GM23338 (cell line): ENCODE data around the gene PROZ. TPM values are rescaled to one million over a fixed set of nuclear protein-coding genes. Genes with fewer than 3 reads are reported as not detected.

Source experiments
- ATAC-seq: fragments of 200-7000 bp; cut with Tn5 transposase; 3 replicates; pipeline ENCODE4 v1.9.1; 2020
- DNase-seq: peaks from one replicate; pipeline ENCODE4 v3.0.0-alpha.2; 2015; ENCODE audit warnings: low spot score
- H2AFZ ChIP-seq: fragments of 200-600 bp; sonication (generic); 2 replicates; pipeline ENCODE4 v1.8.0; 2016; ENCODE audit warnings: antibody characterized with exemption, mild to moderate bottlenecking, moderate library complexity
- H3F3A ChIP-seq: fragments of 200-600 bp; sonication (generic); replicated peaks from 2 replicates; pipeline ENCODE4 v1.8.0; 2017; ENCODE audit warnings: antibody characterized with exemption, mixed run types, low read depth
- H3K27ac ChIP-seq: fragments of 200-600 bp; sonication (generic); 2 replicates; pipeline ENCODE4 v1.6.1; 2016; ENCODE audit warnings: low read depth
- H3K27me3 ChIP-seq: fragments of 200-600 bp; sonication (generic); 2 replicates; pipeline ENCODE4 v1.8.0; 2016; ENCODE audit warnings: mild to moderate bottlenecking, mixed run types, moderate library complexity; ENCODE audit not compliant: insufficient read depth
- H3K36me3 ChIP-seq: fragments of 200-600 bp; sonication (generic); 2 replicates; pipeline ENCODE4 v1.8.0; 2016; ENCODE audit warnings: mild to moderate bottlenecking; ENCODE audit not compliant: insufficient read depth
- H3K4me1 ChIP-seq: fragments of 200-600 bp; sonication (generic); 2 replicates; pipeline ENCODE4 v1.8.0; 2016; ENCODE audit warnings: mild to moderate bottlenecking, moderate library complexity; ENCODE audit not compliant: insufficient read depth
- H3K4me2 ChIP-seq: fragments of 200-600 bp; sonication (generic); 2 replicates; pipeline ENCODE4 v1.7.1; 2017; ENCODE audit warnings: mixed run types
- H3K4me3 ChIP-seq: fragments of 200-600 bp; sonication (generic); 2 replicates; pipeline ENCODE4 v1.6.1; 2016; ENCODE audit warnings: mixed run types
- H3K79me2 ChIP-seq: fragments of 200-600 bp; sonication (generic); replicated peaks from 2 replicates; pipeline ENCODE4 v1.8.0; 2017; ENCODE audit warnings: mild to moderate bottlenecking; ENCODE audit not compliant: insufficient read depth
- H3K9me2 ChIP-seq: fragments of 200-600 bp; sonication (generic); 2 replicates; pipeline ENCODE4 v1.8.0; 2017; ENCODE audit not compliant: insufficient read depth
- H4K20me1 ChIP-seq: fragments of 200-600 bp; sonication (generic); replicated peaks from 2 replicates; pipeline ENCODE4 v1.8.0; 2017; ENCODE audit warnings: mild to moderate bottlenecking; ENCODE audit not compliant: insufficient read depth
- H3K27ac Mint-ChIP-seq: 2 replicates; pipeline ENCODE4 v1.8.0; 2020; ENCODE audit warnings: inconsistent platforms, mild to moderate bottlenecking, moderate library complexity, mixed read lengths
- H3K27me3 Mint-ChIP-seq: 3 replicates; pipeline ENCODE4 v1.8.0; 2022; ENCODE audit warnings: low read depth, mild to moderate bottlenecking, moderate library complexity, mixed read lengths, inconsistent platforms; ENCODE audit not compliant: insufficient read depth, poor library complexity
- H3K36me3 Mint-ChIP-seq: 3 replicates; pipeline ENCODE4 v1.8.0; 2021; ENCODE audit warnings: low read depth, mild to moderate bottlenecking, inconsistent platforms, moderate library complexity, mixed read lengths
- H3K4me1 Mint-ChIP-seq: 3 replicates; pipeline ENCODE4 v1.8.0; 2020; ENCODE audit warnings: mild to moderate bottlenecking, inconsistent platforms, mixed read lengths
- H3K4me3 Mint-ChIP-seq: 3 replicates; pipeline ENCODE4 v1.8.0; 2021; ENCODE audit warnings: moderate library complexity, mild to moderate bottlenecking, inconsistent platforms, mixed read lengths
- H3K9me3 Mint-ChIP-seq: 3 replicates; pipeline ENCODE4 v1.8.0; 2020; ENCODE audit warnings: moderate library complexity, mild to moderate bottlenecking, inconsistent platforms, mixed read lengths
- CREB1 ChIP-seq: fragments of 250-450 bp; sonication (Bioruptor Pico); IDR thresholded peaks from 2 replicates; pipeline ENCODE4 v1.5.0; 2020; ENCODE audit warnings: low read depth, mild to moderate bottlenecking, moderate library complexity
- CTCF ChIP-seq, 2 experiments: fragments of 200-600 bp in 1 of 2; sonication (generic) in 1 of 2; conservative IDR thresholded peaks; 2 replicates each; pipeline versions ENCODE4 v1.5.1 to v1.6.1; 2016 to 2017; ENCODE audit warnings: antibody characterized with exemption in 2 of 2, low read depth in 2 of 2, mild to moderate bottlenecking in 2 of 2, moderate library complexity in 1 of 2
- ETS1 ChIP-seq: IDR thresholded peaks from 2 replicates; pipeline ENCODE4 v1.6.1; 2016; ENCODE audit warnings: antibody characterized with exemption
- EZH2 ChIP-seq: fragments of 200-600 bp; sonication (generic); IDR thresholded peaks from one replicate; pipeline ENCODE4 v1.8.0; 2017; ENCODE audit warnings: antibody characterized with exemption, mild to moderate bottlenecking, low read depth; ENCODE audit not compliant: unreplicated experiment
- EZH2phosphoT487 ChIP-seq: fragments of 200-600 bp; sonication (generic); IDR thresholded peaks from one replicate; pipeline ENCODE4 v1.8.1; 2018; ENCODE audit warnings: antibody characterized with exemption; ENCODE audit not compliant: unreplicated experiment
- JUNB ChIP-seq: IDR thresholded peaks from one replicate; pipeline ENCODE4 v1.6.1; 2016; ENCODE audit warnings: antibody characterized with exemption; ENCODE audit not compliant: unreplicated experiment
- NANOG ChIP-seq: IDR thresholded peaks from 2 replicates; pipeline ENCODE4 v1.6.1; 2016; ENCODE audit warnings: antibody characterized with exemption, borderline replicate concordance
- POLR2AphosphoS5 ChIP-seq: IDR thresholded peaks from 2 replicates; pipeline ENCODE4 v1.6.1; 2016; ENCODE audit warnings: antibody characterized with exemption, low read depth
- REST ChIP-seq: IDR thresholded peaks from one replicate; pipeline ENCODE4 v1.6.1; 2018; ENCODE audit warnings: antibody characterized with exemption; ENCODE audit not compliant: unreplicated experiment
- STAT1 ChIP-seq: IDR thresholded peaks from one replicate; pipeline ENCODE4 v1.6.1; 2016; ENCODE audit warnings: antibody characterized with exemption; ENCODE audit not compliant: unreplicated experiment
- ZNF114 ChIP-seq: fragments of 250-450 bp; sonication (Bioruptor Pico); IDR thresholded peaks from 2 replicates; pipeline ENCODE4 v1.5.0; 2020; ENCODE audit warnings: mild to moderate bottlenecking, moderate library complexity
- ZNF331 ChIP-seq: fragments of 250-450 bp; sonication (Bioruptor Pico); IDR thresholded peaks from 2 replicates; pipeline ENCODE4 v1.5.0; 2020; ENCODE audit warnings: low read depth, mild to moderate bottlenecking, moderate library complexity
- ZNF462 ChIP-seq: fragments of 250-450 bp; sonication (Bioruptor Pico); IDR thresholded peaks from 2 replicates; pipeline ENCODE4 v1.5.0; 2020; ENCODE audit warnings: mild to moderate bottlenecking, moderate library complexity
- polyA plus RNA-seq: library from polyadenylated mRNA; unstranded; fragments of >200 nt; fragmentation: Nextera tagmentation; extraction: Ambion mirVana; gene quantifications from 2 replicates; pipeline ENCODE4 v1.2.1, GENCODE V29; 2016
- total RNA-seq: library from RNA; depleted of rRNA; stranded (reverse); fragments of >200 nt; shearing (Covaris generic); gene quantifications from 2 replicates; pipeline ENCODE4 v1.2.3, GENCODE V29; 2014

Gene PROZ
- total and polyA plus RNA-seq, 2 experiments from 2014 or later, result 0.53 TPM; not detected in 1

- Histone ChIP-seq H3K27me3 (no peaks in the 10 kb centered on the region), H3K4me1 (no peaks in the 10 kb centered on the region), H2AFZ (no peak overlapping the region), H3K36me3 (peaks cover 57% of the 10 kb centered on the region), H4K20me1 (peaks cover 23% of the 10 kb centered on the region), H3K27ac (no peak overlapping the region), H3K79me2 (peaks cover 5% of the 10 kb centered on the region), H3K4me3 (no peak overlapping the region), H3K4me2 (no peak overlapping the region), H3F3A (no peaks in the 10 kb centered on the region), H3K9me2 (no peaks in the 10 kb centered on the region)
- ATAC-seq, result no peak
- Mint-ChIP-seq H3K36me3 (peaks cover 88% of the 10 kb centered on the region), H3K4me3 (no peak overlapping the region), H3K4me1 (no peaks in the 10 kb centered on the region), H3K9me3 (no peaks in the 10 kb centered on the region; the same call in 2 of the 3 replicates), H3K27ac (no peak overlapping the region), H3K27me3 (peaks cover 2% of the 10 kb centered on the region)
- no peak for DNase-seq
- no peak for TF ChIP-seq ETS1
- no peak for TF ChIP-seq REST
- no peak for TF ChIP-seq JUNB
- TF ChIP-seq NANOG, result no peak
- TF ChIP-seq POLR2AphosphoS5, result no peak
- no peak for TF ChIP-seq CTCF (conservative IDR thresholded peaks at IDR 0.05; ENCODE audit: low read depth in 2 of 2)
- no peak for TF ChIP-seq ZNF462 (CRISPR knock-in tag)
- no peak for TF ChIP-seq EZH2phosphoT487
- TF ChIP-seq STAT1, result no peak
- no peak for TF ChIP-seq EZH2
- TF ChIP-seq CREB1 (CRISPR knock-in tag), result no peak
- TF ChIP-seq ZNF114, result no peak
- TF ChIP-seq ZNF331 (CRISPR knock-in tag), result no peak
Measured at GRCh38 chr13:113192902-113193301, 34.5 kb downstream of the PROZ start.
